SIG-M5 treated with dmso at 0.1 percent for 504 hours (cell line): ENCODE measurements around the gene KRT78.

ENCODE experiments used
- DNase-seq: peaks from one replicate; lab custom pipeline; 2025; ENCODE audit not compliant: unreplicated experiment; lab: John Stamatoyannopoulos, UW

KRT78 gene

DNA sequence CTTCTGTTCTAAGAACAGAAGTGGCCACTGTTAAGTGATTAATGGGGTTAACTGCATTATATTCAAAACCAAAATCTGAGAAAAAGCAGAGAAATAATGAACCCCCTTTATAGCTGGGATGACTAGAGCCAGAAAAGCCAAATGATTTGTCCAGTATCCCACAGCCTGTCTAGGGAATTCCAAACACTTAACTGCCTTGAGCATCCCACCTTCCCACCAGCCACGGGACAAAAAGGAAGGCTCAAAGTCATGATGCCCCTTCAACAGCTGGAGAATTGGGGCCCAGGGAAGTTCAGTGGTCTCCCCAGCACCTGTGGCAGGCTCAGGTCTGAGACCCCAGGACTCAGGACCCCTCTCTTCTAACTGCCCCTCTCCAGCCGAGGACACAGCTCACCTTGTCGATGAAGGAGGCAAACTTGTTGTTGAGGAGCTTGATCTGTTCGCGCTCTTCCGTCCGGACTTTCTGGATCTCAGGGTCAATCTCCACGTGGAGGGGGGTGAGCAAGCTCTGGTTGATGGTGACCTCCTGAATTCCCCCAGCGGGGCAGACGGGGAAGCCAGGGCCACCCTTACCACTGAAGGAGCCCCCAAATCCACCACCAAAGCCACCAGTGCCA lies 35.5 kb downstream of the KRT78 start:
- DNase-seq: no peak

DNA sequence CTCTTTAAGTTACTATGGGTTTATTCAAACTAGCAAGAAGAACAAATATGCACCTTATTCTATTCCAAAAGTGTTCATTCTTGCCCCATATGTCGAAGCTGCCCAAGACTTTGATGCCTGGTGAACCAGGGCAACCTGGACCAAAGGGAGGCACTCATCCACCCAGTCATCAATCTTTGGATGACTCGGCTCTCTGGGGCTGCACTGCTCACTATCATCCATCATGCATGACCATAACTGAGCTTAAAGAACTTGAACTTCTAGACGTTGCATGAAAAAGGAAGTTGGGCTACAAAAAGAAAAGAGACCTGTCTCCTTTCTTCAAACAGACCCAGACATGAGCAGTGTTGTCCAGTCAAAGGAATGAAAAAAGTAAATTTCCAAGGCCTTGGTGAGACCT lies 36.0 kb downstream of the KRT78 start:
- no peak for DNase-seq

DNA sequence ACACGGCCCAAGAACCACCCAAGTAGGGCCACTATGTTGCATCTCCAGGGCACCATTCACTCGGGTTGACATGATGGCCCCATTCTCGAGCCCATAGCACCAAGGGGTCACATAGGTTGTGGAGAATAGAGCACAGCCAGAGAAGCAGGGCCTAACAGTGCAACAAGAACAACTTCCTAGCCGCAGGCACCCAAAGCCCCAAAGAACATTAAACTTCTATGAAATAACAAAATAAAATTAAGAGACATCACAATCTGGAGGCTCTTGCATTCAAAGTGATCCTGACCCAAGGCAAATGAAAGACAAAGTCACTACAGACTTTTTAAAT lies 36.8 kb downstream of the KRT78 start:
- DNase-seq: no peak

DNA sequence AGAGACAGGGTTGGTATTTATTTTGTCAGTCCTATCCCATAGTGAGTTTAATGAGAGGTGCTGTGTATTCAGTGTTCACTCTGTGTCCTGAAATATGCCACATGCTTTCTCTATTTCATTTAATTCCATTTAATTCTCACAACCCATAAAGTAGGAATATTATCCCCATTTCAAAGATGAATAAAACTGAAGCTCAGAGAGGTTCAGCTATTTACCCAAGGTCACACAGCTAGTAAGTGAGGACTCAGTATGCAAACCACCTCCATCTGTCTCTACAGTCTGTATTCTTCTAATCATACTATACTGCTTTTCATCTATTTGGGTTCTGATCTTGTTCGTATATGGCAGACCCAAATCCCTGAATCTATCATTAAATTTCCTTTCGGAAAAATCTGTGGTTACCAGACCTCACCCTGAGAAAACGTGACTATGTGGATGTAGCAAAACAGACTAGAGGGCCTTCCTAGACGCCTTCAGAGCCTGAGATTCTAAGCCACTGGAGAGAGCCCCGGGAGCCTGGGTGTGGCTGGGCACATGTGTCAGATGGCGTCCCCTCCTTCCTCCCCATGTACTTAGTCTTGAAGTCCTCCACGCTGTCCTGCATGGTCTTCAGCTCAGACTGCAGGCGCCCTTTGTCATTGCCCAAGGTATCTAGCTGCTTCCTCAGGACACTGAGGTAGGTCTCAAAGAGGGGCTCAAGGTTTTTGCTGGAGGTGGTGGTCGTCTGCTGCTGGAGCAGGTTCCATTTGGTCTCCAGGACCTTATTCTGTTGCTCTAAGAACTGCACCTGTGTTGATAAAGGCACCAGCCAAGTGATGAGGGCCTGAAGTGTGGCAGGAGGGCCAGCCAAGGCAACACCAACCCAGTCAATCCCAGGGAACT lies 37.4 kb downstream of the KRT78 start:
- DNase-seq: no peak

DNA sequence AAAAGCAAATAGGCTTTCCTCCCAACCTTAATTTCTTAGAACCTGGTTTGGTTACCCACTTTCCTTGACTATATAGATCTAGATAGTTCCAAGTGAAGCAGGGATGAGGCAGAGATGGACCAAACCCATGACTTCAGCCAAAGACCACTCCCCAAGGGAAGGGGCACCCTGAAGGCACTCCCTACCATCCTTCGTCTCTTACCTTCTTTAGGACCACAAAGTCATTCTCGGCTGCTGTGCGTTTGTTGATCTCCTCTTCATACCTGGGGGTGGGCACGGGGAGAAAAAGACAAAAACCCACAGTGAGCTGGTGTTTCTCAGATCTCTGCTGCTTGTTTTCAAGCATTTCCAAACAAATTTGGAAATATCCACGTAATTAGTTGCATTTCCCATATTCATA lies 38.2 kb downstream of the KRT78 start:
- DNase-seq: no peak

DNA sequence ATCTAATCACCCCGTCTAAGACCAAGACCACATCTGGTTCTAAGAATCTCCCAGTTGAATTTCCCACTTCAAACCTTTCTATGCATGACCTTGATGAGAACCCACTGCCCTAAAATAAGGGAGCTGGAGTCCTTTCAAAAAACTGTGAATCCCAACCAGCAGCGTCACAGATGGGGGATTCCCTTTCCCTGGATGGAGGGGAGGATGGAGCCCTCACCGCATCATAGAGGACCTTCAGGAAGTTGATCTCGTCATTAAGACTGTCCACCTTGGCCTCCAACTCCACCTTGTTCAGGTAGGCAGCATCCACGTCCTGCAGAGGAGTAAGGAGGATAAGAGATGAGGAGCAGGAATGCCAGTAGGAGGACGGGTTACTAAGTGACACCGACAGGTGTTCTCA lies 39.6 kb downstream of the KRT78 start:
- DNase-seq: no peak

DNA sequence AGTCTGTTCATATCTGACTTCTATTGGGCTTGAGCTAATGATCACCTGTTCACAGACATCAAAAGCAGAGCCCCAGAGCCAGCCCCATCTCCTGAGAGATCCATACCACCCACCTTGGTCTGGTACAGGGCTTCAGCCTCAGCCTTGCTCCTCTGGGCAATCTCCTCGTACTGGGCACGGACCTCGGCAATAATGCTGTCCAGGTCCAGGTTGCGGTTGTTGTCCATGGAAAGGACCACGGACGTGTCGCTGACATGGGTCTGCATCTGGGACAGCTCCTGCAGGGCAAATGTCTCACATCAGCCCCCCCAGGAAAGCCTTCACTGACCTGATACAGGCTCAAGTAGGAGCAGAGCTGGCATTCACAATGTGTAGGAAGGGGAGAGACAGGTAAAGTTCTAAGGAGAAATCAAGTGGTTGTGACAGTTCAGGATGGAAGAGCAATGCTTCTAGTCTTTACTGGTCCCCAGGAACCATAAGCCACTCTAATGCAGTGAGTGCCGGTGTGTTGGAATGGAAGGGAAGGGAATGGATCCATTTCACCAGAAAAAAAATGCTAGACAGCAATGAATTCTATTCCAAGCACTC lies 40.1 kb downstream of the KRT78 start:
- no peak for DNase-seq

DNA sequence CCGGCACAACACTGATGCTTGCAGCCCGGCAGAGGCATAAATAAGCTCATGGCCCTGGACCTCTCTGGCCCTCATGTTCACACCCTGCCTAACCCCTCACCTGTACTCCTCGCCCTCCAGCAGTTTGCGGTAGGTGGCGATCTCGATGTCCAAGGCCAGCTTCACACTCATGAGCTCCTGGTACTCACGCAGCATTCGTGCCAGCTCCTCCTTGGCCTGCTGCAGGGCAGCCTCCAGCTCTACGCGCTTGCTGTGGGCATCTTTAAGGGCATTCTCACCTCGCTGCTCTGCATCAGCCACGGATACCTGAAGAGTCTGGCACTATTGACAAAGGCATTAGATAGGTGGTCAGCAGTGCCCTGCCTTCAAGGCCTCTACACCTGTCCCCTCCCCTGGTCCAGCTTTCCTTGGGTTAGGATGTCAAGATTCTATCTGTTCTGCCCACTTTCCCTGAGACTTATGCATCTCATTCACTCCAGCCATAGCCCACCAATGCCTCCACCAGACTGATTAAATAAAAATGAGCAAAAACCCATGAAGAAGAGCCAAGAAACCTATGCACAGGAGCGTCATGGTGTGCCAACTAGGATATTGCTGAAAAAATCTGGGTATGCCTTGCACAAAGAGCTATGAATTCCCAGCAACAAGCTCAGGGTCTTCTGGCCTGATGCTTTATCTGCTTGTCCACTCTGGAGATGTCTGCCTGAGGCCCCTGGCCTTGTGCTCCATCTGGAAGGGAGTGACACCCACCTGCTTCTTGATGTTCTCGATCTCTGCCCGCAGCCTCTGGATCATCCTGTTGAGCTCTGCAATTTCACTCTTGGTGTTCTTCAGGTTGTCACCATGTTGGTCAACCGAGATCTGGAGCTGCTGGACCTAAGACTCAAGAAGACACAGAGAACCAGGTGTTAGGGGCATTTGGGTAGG lies 41.0 kb downstream of the KRT78 start:
- no peak for DNase-seq

DNA sequence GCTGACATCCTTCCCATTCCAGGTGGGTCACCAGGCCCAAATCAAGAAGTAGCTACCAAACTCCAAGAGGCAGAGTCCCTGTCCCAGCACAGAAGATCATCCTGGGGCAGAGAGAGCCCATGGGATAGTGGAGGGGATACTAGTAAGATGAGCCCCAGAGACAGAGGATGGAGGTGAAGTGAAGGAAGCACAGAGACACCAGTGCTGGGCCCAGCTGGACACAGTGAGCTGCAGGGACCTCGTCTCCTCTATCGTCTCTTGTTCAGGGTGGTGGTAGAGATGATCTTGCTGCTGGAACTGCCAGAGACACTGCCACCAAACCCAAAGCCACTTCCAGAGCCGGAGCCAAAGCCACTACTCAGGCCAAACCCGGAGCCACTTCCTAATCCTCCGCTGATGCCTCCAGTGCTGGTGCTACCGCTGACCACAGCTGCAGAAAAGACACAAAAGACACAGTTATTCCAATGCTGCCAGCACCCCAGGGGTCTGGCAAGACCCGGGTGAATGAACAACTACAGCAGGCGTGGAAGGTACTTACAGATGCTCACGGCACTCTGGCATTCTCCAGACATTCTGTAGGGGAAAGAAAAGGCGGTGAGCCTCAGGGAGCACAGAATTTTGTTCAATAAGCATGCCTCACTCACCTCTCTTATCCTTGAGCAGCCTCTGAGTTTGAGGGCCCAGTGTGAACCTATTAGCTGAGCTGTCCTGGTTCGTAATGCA lies 41.8 kb downstream of the KRT78 start:
- DNase-seq: no peak

DNA sequence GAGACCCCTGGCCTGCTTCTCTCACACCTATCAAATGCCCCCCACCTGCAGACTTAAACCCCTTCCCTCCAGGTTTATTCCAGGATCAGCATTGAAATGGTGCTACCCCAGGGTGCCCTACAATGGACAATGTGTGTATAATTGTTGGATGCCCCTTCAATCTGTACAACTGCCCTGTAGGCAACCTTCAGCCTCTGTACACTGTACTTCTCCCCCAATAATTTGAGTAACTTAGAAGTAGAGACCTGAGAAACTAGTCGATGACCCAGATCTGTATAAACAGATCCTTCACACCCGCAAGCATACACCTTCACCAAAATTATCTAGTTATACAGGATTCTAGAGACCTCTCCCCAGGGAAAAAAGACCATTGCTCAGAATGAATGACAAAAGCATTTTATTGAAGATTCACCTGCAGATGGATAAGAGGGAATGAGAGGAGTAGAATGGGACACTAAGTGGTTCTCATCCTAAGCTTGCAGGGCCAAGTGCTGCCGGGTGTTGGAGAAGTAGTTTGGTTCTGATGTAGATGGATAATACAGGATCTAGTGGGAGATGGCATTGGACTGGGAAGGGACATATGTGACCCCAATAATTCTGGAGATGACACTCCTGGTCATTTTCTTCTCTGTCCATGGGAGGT lies 42.5 kb downstream of the KRT78 start:
- no peak for DNase-seq

DNA sequence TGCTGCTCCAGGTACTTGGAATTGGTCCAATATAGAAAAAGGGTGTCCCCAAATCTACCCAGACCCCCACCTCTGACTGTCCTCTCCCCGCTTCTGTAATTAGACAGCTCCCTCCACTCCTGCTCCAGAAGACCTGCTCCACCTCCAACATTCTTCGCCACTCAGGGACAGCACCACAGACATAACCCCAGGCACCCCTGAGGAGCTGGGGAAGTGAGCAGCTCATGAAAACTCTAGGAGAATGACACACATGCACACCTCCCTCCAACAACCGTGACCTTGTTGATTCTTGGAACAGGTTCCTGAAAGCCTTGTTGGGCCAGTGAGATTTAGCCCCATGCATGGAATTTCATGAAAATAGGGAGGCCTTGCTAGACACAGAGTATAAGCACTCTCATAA lies 43.1 kb downstream of the KRT78 start:
- no peak for DNase-seq

DNA sequence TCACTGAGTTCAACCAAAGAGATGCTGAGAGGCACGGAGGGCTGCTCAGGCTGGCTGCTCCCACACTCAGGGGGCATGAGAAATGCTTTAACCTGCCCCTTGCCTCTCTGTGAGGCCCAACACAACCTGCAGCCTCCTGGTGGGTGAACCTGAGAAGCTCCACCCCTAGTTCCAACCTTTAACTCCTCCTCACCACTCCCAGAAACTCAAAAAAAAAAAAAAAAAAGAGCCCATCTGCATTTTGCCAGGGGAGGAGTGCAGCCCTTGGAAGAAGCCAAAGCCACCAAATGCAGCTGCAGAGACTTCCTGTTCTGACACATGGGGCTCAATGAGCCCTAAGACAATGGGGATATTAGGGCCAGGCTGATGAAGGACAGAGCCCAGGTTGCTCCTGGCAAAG lies 43.8 kb downstream of the KRT78 start:
- no peak for DNase-seq

DNA sequence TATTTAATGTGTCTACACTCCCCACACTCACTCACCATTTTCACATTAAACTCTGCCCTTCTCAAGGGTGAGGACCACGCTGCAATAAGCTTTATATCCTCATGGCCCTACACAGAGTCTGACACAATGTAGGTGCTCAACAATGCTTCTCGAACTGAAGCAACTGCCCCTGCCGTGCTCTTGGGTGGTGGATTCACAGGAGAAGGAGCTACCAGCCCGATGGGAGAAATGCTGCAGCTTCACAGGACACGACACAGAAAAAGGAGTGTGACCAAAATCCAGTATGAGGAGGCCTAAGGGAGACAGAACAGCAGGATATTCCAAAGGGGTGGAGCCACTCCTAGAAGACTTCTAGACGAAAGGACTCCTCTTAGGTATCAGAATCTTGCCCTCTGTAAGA lies 46.4 kb downstream of the KRT78 start:
- no peak for DNase-seq

DNA sequence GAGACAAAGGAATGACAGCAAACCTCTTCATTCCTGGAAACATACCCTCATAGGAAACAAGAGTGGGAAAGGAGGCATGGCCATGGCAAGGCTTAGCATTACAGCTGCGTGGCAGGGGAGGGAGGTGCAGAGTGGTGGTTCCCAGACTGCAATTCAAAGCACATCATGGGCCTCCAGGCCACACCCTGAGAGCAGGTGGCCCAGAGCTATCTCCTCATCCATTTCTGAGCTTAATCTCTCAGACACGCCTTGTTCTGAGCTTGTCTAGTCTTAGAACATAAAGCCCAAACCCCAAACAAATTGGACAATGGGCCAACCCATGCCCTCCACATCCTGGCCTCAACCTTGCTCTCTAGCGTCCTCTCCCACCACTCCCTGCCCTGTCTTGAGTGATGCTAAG lies 47.0 kb downstream of the KRT78 start:
- no peak for DNase-seq

DNA sequence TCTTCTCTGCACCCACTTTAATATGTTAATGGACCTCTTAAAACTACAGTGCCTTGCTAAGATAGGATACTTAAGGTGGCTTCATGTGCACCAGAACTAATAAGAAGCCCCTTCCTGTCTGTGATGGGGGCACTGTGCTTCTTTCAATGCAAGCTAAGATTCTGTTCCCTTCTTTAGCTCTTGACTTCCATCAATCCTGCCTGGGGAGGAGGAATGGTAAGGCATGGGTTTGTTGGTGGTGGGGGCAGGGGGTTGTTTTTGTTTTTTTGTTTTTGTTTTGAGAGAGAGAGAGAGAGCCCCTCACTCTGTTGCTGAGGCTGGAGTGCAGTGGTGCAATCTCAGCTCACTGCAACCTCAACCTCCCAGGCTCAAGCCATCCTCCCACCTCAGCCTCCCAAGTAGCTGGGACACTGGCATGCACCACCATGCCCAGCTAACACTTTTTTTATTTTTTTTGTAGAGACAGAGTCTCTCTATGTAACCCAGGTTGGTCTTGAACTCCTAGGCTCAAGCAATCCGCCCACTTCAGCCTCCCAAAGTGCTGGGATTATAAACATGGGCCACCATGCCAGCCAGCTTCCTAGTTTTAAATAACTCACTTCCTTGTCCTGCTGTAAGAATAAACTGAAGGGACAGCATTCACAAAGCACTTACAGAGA lies 48.4 kb downstream of the KRT78 start:
- no peak for DNase-seq

DNA sequence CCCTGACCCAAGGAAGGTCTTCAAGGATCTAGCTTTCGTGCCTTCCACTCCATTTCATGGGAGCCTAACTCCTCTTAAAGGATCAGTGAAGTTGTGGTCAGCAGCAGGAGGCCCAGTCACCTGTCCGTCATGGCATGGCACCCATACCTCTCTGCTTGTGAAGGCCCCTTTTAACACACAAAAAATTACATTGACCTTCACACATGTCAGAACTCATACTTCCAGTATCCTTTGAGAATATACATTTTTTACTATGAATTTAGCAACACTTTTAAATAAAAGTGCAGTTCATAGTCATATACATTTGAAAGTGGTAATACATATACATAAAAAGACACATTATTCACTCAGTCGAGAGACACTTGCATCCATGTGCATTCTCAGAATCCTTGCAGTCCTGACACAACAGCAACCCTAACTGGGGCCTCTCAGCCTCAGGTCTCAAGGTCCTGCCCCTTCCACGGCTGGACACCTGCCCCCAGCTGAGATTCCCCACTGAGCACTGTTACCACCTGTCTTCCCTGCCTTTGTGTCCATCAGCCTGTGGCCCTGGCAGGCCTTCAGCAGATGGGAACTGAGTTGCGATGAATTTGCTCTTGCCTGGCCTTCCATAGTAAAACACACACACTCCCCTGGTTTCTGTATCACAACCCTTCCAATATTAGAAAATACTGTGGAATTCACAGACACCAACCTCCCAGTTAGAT lies 49.1 kb downstream of the KRT78 start:
- DNase-seq: no peak

DNA sequence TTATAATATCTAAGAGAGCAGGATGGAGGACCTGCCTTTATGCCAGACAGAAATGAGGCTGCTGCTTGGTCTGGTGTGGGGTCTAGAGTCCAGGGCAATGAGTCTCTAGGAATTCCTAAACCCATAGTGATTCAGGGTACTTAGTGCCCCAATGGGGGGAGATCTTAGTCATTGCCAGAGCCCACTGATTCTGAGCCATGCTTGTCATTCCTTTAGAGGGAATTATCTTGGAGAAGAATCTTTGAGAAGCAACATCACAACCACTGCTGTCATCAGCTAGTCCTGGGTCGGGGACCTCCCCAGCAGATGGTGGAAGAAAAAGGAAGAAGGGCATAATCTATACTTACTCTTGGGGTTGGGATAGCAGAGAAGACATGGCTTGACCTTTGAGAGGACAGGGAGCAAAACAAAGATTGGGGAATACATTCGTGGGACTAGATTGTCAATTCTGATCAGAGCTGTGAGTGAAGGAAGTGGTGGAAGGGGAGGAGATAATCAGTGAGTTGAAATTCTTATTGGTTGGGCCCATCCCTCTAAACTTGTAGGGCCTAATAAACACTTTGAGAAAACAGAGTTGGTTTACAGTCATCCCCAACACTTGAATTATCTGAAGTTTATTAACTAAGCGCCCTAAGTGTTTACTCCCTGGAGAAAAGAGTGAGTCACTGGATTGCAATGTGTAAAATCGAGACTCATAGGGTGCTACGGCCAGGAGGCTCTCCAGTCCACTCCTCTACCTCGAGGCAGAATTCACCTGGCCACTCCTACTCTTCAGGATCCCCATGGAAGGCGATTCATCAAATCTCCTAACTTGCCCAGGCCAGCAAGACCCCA lies 49.9 kb downstream of the KRT78 start:
- DNase-seq: no peak

DNA sequence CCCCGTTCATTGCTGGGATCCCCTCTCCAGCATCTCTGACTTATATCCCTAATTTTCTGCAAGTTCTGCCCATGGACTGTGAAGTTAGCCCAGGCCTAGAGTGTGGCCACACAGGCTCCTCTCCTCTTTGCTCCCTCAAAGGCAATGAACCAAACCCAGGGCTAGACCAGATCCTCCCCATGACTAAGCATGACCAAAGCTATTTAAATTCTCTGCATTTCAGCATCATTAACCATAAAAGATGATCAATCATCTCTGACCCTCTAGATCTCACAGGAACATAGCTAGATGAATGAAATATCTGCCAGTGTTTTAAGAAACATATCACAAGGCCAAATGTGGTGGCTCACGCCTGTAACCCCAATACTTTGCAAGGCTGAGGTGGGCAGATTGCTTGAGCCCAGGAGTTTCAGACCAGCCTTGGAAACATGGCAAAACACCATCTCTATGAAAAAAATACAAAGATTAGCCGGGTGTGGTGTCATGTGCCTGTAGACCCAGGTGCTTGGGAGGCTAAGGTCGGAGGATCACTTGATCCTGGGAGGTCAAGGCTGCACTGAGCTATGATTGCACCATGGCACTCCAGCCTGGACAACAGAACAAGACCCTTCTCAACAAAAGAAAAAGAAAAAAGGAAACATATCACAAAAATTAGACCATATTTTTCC lies 50.7 kb downstream of the KRT78 start:
- no peak for DNase-seq
